Measurements from ENCODE around the gene TCF3. TPM values are rescaled to one million over a fixed set of nuclear protein-coding genes. Genes with fewer than 3 reads are reported as not detected.

Gene TCF3
- total RNA-seq, 3 donors from 2014 or later (not counting 1 experiment from before 2014, with no cell fraction given): 54.5 to 72.2 (median 64.3) TPM

- no peaks in the 10 kb centered on the region for H3K9me3 Mint-ChIP-seq
Measured at GRCh38 chr19:1570836-1571235, 81.6 kb downstream of the TCF3 start.

GRCh38 chr19:1569997-1570396 lies 82.4 kb downstream of the TCF3 start:
- WGBS (ENCODE audit: insufficient coverage): 59% methylated on average over 4 of the region's 4 CpGs
- Histone ChIP-seq H3K4me3 (ENCODE audit: low read length) (no peak overlapping the region), H3K27ac (ENCODE audit: low read length) (no peak overlapping the region), H3K27me3 (ENCODE audit: control insufficient read depth, insufficient read depth, low read length) (no peaks in the 10 kb centered on the region), H3K36me3 (ENCODE audit: control insufficient read depth, insufficient read depth, low read length) (no peaks in the 10 kb centered on the region), H3K9me3 (ENCODE audit: control insufficient read depth, insufficient read depth, low read length) (no peaks in the 10 kb centered on the region), H3K4me1 (ENCODE audit: control insufficient read depth, insufficient read depth, low read length) (peaks cover 14% of the 10 kb centered on the region)
- Mint-ChIP-seq H3K36me3 (no peaks in the 10 kb centered on the region), H3K4me3 (peak overlapping the region; percentile 71), H3K27ac (peak overlapping the region in 1 of 2 donors; percentile 25), H3K4me1 (peaks cover 0 to 4% of the 10 kb centered on the region in 2 donors), H3K9me3 (no peaks in the 10 kb centered on the region), H3K27me3 (ENCODE audit: low read depth in 2 of 2) (peaks cover 10 to 13% of the 10 kb centered on the region in 2 donors)
- ATAC-seq: no peak
- no peak for TF ChIP-seq CTCF (IDR thresholded peaks at IDR 0.05)
- intact Hi-C loops (cut with micrococcal nuclease): no loop called here
- DNase-seq: no peak

More at GRCh38 chr19:1570836-1571235, 81.6 kb downstream of the TCF3 start:
- H3K27ac ChIP-seq (ENCODE audit: low read length): no peak overlapping the region
- no peaks in the 10 kb centered on the region for H3K27me3 ChIP-seq (ENCODE audit: control insufficient read depth, insufficient read depth, low read length)
- no peak for TF ChIP-seq CTCF (IDR thresholded peaks at IDR 0.05)
- no peak overlapping the region for H3K4me3 ChIP-seq (ENCODE audit: low read length)
- Mint-ChIP-seq H3K4me3 (no peak overlapping the region), H3K27me3 (ENCODE audit: low read depth in 2 of 2) (peaks cover 10 to 13% of the 10 kb centered on the region in 2 donors), H3K27ac (no peak overlapping the region), H3K4me1 (peaks cover 0 to 4% of the 10 kb centered on the region in 2 donors), H3K36me3 (no peaks in the 10 kb centered on the region)
- H3K36me3 ChIP-seq (ENCODE audit: control insufficient read depth, insufficient read depth, low read length): no peaks in the 10 kb centered on the region
- DNase-seq (no peak), ATAC-seq (no peak)
- intact Hi-C loops (cut with micrococcal nuclease): no loop called here
- WGBS (ENCODE audit: insufficient coverage): 94% methylated on average over 13 of the region's 13 CpGs
- no peaks in the 10 kb centered on the region for H3K9me3 ChIP-seq (ENCODE audit: control insufficient read depth, insufficient read depth, low read length)
- peaks cover 14% of the 10 kb centered on the region for H3K4me1 ChIP-seq (ENCODE audit: control insufficient read depth, insufficient read depth, low read length)

GRCh38 chr19:1568320-1569019 lies 83.9 kb downstream of the TCF3 start, which contains the start of gene MEX3D:
Gene MEX3D (minus strand): TSS chr19:1568325. CDS start chr19:1568058, 267 bp downstream.
- H3K27ac ChIP-seq (ENCODE audit: low read length): no peak within 1 kb of the TSS
- WGBS (ENCODE audit: insufficient coverage): 7% methylated on average over 63 of the region's 63 CpGs
- H3K36me3 ChIP-seq (ENCODE audit: control insufficient read depth, insufficient read depth, low read length): no peaks in the 10 kb centered on the region
- no peaks in the 10 kb centered on the region for H3K9me3 ChIP-seq (ENCODE audit: control insufficient read depth, insufficient read depth, low read length)
- no peaks in the 10 kb centered on the region for H3K9me3 Mint-ChIP-seq
- DNase-seq (peak; percentile 78 to 91), ATAC-seq (peak; percentile 93 to 97 (median 94))
- H3K36me3 Mint-ChIP-seq: no peaks in the 10 kb centered on the region
- H3K27me3 ChIP-seq (ENCODE audit: control insufficient read depth, insufficient read depth, low read length): no peaks in the 10 kb centered on the region
- H3K27me3 Mint-ChIP-seq (ENCODE audit: low read depth in 2 of 2): peaks cover 10 to 13% of the 10 kb centered on the region in 2 donors
- no peak within 1 kb of the TSS for H3K4me3 ChIP-seq (ENCODE audit: low read length)
- peak within 1 kb of the TSS in 1 of 2 donors; percentile 52 for H3K27ac Mint-ChIP-seq
- TF ChIP-seq CTCF (IDR thresholded peaks at IDR 0.05): no peak
- H3K4me3 Mint-ChIP-seq: peak within 1 kb of the TSS; percentile 58
- peaks cover 14% of the 10 kb centered on the region for H3K4me1 ChIP-seq (ENCODE audit: control insufficient read depth, insufficient read depth, low read length)
- intact Hi-C loops (cut with micrococcal nuclease): no loop called here
- H3K4me1 Mint-ChIP-seq: peaks cover 0 to 4% of the 10 kb centered on the region in 2 donors
